Neural crest cell (in vitro differentiated cells): ENCODE measurements around the gene MTCH1. TPM values are rescaled to one million over a fixed set of nuclear protein-coding genes. Genes with fewer than 3 reads are reported as not detected.

Experiments used
- DNase-seq: peaks from one replicate; pipeline ENCODE4 v3.0.0; 2021; ENCODE audit warnings: low read depth, mixed read lengths, low spot score
- H3K27ac Mint-ChIP-seq: one replicate; pipeline ENCODE4 v1.8.0; 2021; ENCODE audit warnings: mild to moderate bottlenecking, mixed read lengths; ENCODE audit not compliant: unreplicated experiment
- H3K27me3 Mint-ChIP-seq: 2 replicates; pipeline ENCODE4 v1.8.0; 2021; ENCODE audit warnings: low read depth, mild to moderate bottlenecking, mixed read lengths
- H3K36me3 Mint-ChIP-seq: 2 replicates; pipeline ENCODE4 v1.8.0; 2021; ENCODE audit warnings: low read depth, mild to moderate bottlenecking, mixed read lengths
- H3K4me1 Mint-ChIP-seq: 2 replicates; pipeline ENCODE4 v1.8.0; 2021; ENCODE audit warnings: mixed read lengths
- H3K4me3 Mint-ChIP-seq: one replicate; pipeline ENCODE4 v1.8.0; 2021; ENCODE audit warnings: mild to moderate bottlenecking, mixed read lengths
- H3K9me3 Mint-ChIP-seq: 2 replicates; pipeline ENCODE4 v1.8.0; 2021; ENCODE audit warnings: mixed read lengths
- CTCF ChIP-seq: fragments of 200-600 bp; sonication (generic); conservative IDR thresholded peaks from 2 replicates; pipeline ENCODE4 v1.5.0; 2021; ENCODE audit warnings: antibody characterized with exemption, mild to moderate bottlenecking
- total RNA-seq: library from RNA; stranded (reverse); gene quantifications from 2 replicates; pipeline ENCODE4 v1.2.1, GENCODE V29; 2021

The MTCH1 gene
- total RNA-seq, 1 donor from 2014 or later, result 193 TPM

GRCh38 chr6:36963451-36964290 lies 22.3 kb downstream of the MTCH1 start:
- H3K4me1 Mint-ChIP-seq, result peaks cover 6% of the 10 kb centered on the region
- H3K27me3 Mint-ChIP-seq, result no peaks in the 10 kb centered on the region
- no peak for TF ChIP-seq CTCF
- peaks cover 7% of the 10 kb centered on the region for H3K36me3 Mint-ChIP-seq
- no peak overlapping the region for H3K4me3 Mint-ChIP-seq
- H3K27ac Mint-ChIP-seq, result no peak overlapping the region
- H3K9me3 Mint-ChIP-seq, result no peaks in the 10 kb centered on the region
- DNase-seq, result no peak

DNA sequence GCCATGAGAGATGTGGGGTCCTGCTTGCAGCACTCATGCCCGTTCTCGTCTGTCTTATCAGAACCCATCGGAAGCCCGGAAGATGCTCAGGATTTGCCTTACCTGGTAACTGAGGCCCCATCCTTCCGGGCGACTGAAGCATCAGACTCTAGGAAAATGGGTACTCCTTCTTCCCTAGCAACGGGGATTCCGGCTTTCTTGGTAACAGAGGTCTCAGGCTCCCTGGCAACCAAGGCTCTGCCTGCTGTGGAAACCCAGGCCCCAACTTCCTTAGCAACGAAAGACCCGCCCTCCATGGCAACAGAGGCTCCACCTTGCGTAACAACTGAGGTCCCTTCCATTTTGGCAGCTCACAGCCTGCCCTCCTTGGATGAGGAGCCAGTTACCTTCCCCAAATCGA lies 23.1 kb downstream of the MTCH1 start:
- DNase-seq, result peak; percentile 63
- H3K9me3 Mint-ChIP-seq, result no peaks in the 10 kb centered on the region
- H3K27me3 Mint-ChIP-seq, result no peaks in the 10 kb centered on the region
- peaks cover 6% of the 10 kb centered on the region for H3K4me1 Mint-ChIP-seq
- no peak overlapping the region for H3K27ac Mint-ChIP-seq
- peak overlapping the region; percentile 68 for H3K4me3 Mint-ChIP-seq
- no peak for TF ChIP-seq CTCF
- H3K36me3 Mint-ChIP-seq, result peaks cover 4% of the 10 kb centered on the region

GRCh38 chr6:36961441-36962435 lies 24.3 kb downstream of the MTCH1 start:
- Mint-ChIP-seq H3K36me3 (peaks cover 4% of the 10 kb centered on the region), H3K27me3 (no peaks in the 10 kb centered on the region), H3K4me1 (peaks cover 6% of the 10 kb centered on the region), H3K9me3 (no peaks in the 10 kb centered on the region), H3K4me3 (no peak overlapping the region), H3K27ac (no peak overlapping the region)
- no peak for DNase-seq
- no peak for TF ChIP-seq CTCF

DNA sequence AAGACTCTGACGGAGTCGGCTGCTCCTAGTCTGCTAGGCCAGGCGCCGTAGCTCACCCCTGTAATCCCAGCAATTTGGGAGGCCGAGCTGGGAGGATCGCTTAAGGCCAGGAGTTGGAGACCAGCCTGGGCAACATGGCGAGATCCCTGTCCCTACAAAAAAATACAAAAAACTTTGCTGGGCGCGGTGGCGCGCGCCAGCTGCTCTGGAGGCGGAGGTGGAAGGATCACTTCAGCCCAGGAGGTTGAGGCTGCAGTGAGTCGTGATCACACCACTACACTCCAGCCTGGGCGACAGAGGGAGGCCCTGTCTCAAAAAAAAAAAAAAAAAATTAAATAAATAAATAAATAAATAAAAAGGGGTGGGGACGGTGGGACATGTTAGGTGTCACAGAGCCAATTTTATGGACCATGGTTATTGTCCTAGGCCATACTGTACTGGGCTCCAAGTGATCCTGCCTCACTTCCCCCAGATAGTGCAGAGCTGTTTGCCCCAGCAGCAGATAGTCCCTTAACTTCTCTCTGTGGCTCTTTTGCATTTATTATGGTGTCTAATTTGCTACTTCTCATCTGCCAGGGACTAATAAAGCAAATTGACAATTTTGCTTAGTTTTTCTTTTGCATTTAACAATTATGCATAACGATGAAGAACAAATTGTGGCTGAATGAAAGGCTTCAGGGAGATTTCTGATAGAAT lies 26.3 kb downstream of the MTCH1 start:
- H3K9me3 Mint-ChIP-seq, result no peaks in the 10 kb centered on the region
- H3K27me3 Mint-ChIP-seq, result no peaks in the 10 kb centered on the region
- no peak for TF ChIP-seq CTCF
- H3K27ac Mint-ChIP-seq, result no peak overlapping the region
- no peak overlapping the region for H3K4me3 Mint-ChIP-seq
- H3K4me1 Mint-ChIP-seq, result peaks cover 6% of the 10 kb centered on the region
- H3K36me3 Mint-ChIP-seq, result no peaks in the 10 kb centered on the region
- DNase-seq, result no peak
